Retina (tissue), 1 donor: Measurements from ENCODE around the gene DLST.
A peak's percentile ranks its signal among the peaks of the same experiment; 100 is the strongest.

Experiments used
- DNase-seq: peaks from one replicate; pipeline ENCODE4 v3.0.0-alpha.2; 2016

Gene DLST

DNA sequence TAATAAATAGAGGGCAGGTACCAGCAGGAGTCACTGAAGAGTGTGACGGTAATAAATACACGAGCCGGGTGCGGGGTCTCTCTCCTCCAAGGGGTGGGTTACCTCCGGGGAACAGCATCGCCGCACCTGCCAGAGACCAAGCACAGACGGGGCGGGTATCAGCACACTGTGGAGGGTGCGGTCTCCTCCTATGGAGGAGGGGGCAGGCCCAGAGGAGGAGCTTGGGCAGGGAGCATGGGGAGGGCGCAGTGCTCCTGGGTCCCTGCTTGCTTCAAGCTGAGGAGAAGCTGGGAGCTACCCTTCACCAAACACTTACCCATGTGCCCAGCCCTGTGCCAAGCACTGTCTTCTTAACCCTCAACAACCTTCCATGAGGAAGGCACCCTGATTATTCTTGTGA, 60.9 kb downstream of the DLST start:
- no peak for DNase-seq

GRCh38 chr14:74945261-74945851, 63.6 kb downstream of the DLST start:
- no peak for DNase-seq

DNA sequence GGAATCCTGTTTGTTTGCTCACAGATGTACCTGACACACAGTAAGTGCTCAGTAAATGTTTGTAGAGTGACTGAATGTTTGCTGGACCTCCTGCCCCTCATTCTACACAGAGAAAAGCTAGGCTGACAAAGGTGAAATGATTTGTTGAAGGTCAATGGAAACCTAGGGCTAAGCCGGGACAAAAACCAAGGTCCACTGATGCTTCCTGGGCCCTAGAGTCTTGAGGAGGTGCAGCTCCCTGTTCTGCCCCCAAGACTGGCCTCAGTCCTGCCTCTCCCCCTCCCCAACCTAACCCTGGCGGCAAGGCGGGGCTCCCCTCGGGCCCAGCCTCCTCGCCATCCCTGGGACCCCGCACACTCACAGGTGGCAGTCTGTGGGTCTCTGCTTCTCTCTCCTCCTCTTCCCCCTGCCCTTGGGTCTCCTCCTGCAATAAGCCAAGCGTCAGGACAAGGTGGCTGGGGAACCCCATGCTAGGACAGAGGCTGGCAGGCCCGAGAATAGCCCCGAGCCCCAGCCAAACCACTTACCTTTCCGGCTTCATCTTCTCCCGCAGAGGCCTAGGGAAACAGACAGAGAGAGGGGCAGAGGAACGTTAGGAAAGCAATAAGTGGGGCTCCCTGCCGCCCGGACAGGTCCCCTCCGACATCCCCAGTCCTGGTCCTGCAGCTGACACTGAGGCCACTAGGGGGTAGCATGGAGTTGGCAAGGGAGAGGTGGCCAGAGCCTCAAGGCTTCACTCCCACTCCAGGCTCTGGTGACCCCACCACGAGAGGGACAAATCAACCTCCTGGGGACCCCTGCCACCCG, 64.3 kb downstream of the DLST start:
- peak; percentile 86 for DNase-seq

GRCh38 chr14:74946659-74947281, 65.1 kb downstream of the DLST start:
- DNase-seq, result no peak

DNA sequence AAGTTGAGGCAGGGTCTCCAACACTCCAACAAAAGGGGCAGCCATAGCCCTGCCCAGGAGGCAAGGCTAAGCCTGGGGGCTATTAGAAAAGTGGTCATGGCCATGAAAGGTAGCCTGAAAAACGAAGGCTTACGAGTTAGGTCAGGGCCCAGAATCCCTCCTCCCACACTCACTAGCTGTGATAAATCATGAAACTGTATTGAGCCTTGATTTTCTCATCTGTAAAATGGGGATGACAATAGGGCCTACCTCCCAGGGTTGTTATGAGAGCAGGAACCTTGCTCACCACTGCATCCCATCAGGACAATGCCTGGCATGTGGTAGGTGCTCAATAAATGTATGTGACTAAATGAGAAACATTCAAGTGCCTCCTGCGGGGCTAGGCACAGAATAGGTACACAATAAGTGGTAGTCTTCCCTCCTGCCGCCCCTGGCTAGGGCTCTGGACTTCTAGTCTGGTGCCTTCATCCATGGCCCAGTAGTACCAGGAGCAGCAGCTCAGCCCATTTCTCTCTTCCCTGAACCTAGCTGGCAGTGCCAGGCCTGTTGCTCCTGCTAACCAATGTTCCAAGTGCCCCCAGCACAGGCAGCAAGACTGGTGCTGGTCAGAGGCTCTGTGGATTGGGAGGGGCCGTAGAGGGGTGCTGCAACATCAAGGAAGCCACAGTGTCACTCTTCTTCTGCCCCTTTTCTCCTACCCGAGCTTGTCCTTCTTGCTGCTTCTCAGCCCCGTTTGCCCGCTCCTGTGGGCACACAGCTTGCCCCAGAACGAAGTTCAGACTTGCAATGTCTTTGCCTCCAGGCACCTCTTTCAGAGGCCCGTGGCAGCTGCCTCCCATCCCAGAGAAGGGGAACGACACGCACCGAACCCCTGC, 65.9 kb downstream of the DLST start:
- DNase-seq, result no peak

GRCh38 chr14:74948228-74949175, 66.8 kb downstream of the DLST start:
- no peak for DNase-seq

- no peak for DNase-seq
Observed at GRCh38 chr14:74949191-74949601, 67.5 kb downstream of the DLST start.

DNA sequence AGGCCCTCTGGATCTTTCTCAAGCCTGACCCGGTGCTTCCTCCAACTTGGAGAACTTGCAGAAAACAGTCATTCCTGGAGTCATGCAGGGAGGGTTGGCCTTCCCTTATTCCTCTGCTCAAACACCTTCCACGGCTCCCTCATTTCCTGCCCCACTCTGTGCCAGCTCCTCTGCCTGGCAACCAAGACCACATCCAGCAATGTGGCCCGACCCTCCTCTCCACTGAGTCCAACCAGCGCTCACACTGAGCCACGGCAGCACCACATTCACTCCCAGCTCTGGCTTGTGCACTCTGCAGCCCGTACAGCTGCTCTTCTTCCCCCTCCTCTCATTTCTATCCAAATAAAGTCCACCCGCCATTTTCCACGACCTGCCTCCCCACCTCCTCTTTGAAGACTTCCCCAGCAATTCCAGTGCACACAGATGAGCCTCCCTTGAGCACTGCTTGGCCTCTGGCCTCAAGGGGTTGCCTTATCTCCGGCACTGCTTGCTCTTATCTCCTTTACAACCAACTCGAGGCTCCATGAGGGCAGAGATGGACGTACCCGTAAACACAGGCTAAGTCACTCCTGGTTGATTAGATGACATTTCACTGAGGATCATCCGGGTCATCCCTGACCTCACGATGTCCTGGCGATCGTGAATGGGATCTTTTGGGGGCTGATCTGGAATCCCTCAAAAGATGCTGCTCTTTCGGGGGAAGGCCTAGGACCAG, 68.3 kb downstream of the DLST start:
- DNase-seq, result no peak

- no peak for DNase-seq
Observed at GRCh38 chr14:74950795-74951442, 69.2 kb downstream of the DLST start.

GRCh38 chr14:74951443-74952179, 69.9 kb downstream of the DLST start:
- no peak for DNase-seq

DNA sequence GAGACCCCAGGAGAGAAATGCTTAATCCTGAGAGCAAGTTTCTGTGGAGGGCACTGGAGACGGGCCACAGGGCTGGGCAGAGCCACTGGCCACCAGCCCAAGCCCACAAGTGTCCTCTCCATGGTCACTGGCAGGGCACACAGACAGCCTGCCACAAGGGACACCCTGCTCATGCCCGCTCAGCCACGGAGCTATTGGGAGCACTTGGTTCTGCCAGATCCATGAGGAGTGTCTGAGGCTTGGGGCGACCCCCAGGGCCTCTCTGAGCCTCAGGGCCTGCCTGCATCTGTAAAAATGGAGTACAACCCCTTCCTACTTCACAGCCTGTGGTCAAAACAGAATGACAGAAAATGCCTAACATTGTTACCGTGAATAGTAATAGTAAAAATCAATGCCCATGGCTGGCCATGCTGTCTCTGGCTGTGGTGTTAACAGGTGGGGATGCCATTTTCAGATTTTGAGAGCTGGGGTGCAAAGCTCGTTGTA, 70.5 kb downstream of the DLST start:
- no peak for DNase-seq

DNA sequence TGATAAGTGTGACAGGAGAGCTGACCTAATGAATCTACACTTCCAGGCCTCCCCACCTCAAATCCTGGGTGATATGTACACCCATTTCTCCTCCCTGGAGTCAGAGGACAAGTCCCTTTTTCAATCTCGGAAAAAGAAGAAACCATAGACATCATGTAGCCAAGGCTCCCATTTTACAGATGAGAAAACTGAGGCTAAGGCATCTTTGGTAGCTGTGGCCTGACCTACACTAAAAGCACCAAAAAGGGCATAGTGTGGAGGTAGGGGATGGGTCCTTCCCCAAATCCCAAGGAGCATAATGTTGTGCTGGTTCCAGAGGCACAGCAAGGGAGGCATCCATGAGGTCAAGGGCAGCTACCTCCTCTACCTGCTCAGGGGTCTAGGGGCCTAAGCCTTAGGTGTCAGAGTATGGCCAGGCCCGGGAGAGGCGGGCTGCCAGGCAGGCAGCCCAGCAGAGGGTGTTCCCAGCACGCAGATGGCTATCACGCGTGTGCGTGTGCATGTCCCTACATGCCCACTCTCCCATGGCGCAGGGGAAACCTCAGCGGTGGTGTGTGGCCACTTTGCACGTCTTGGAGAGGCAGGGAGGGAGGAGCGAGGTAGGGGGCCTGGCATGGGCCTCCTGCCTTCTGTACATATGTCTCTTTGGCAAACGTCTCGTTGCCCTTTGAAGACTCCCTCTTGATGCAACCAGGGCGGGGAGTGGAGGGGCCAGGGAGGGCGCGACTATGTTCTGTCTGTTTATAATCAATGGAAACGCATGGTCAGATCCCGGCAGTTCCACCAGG, 71.2 kb downstream of the DLST start:
- no peak for DNase-seq
